KMS-11 (cell line): ENCODE results near the gene CACNA1G.

ENCODE experiments used
- H2AFZ ChIP-seq: fragments of 200-600 bp; sonication (generic); 2 replicates; pipeline ENCODE4 v1.6.1; 2016; ENCODE audit warnings: antibody characterized with exemption, mixed run types, low read depth
- H3K27ac ChIP-seq: fragments of 200-600 bp; sonication (generic); 2 replicates; pipeline ENCODE4 v1.6.1; 2016; ENCODE audit warnings: mild to moderate bottlenecking, mixed run types
- H3K27me3 ChIP-seq: fragments of 200-600 bp; sonication (generic); 2 replicates; pipeline ENCODE4 v1.6.1; 2017; ENCODE audit warnings: mild to moderate bottlenecking, low read depth, mixed run types, moderate library complexity; ENCODE audit not compliant: insufficient read depth
- H3K36me3 ChIP-seq: fragments of 200-600 bp; sonication (generic); 2 replicates; pipeline ENCODE4 v1.6.1; 2017; ENCODE audit warnings: mild to moderate bottlenecking, mixed run types; ENCODE audit not compliant: insufficient read depth
- H3K4me1 ChIP-seq: fragments of 200-600 bp; sonication (generic); 2 replicates; pipeline ENCODE4 v1.6.1; 2016; ENCODE audit warnings: mild to moderate bottlenecking, low read depth, mixed run types; ENCODE audit not compliant: poor library complexity, severe bottlenecking
- H3K4me2 ChIP-seq: fragments of 200-600 bp; sonication (generic); 2 replicates; pipeline ENCODE4 v1.7.0; 2016; ENCODE audit warnings: mild to moderate bottlenecking, mixed run types
- H3K4me3 ChIP-seq: fragments of 200-600 bp; sonication (generic); IDR thresholded peaks from 2 replicates; pipeline ENCODE4 v1.6.1; 2017; ENCODE audit warnings: low read depth, low read length, mixed read lengths; ENCODE audit not compliant: insufficient read depth
- H3K79me2 ChIP-seq: fragments of 200-600 bp; sonication (generic); 2 replicates; pipeline ENCODE4 v1.6.1; 2016; ENCODE audit warnings: low read depth, mixed run types; ENCODE audit not compliant: insufficient read depth
- H3K9ac ChIP-seq: fragments of 200-600 bp; sonication (generic); 2 replicates; pipeline ENCODE4 v1.6.1; 2016; ENCODE audit warnings: mild to moderate bottlenecking, mixed run types
- H4K20me1 ChIP-seq: fragments of 200-600 bp; sonication (generic); 2 replicates; pipeline ENCODE4 v1.6.1; 2016; ENCODE audit warnings: mild to moderate bottlenecking, mixed run types; ENCODE audit not compliant: insufficient read depth
- TF ChIP-seq, protein P1 (sequence below): fragments of 200-600 bp; sonication (generic); conservative IDR thresholded peaks from 2 replicates; pipeline ENCODE4 v1.6.1; 2017; ENCODE audit warnings: low read depth, mild to moderate bottlenecking, antibody characterized with exemption, low read length, moderate library complexity, mixed read lengths

Gene CACNA1G

DNA sequence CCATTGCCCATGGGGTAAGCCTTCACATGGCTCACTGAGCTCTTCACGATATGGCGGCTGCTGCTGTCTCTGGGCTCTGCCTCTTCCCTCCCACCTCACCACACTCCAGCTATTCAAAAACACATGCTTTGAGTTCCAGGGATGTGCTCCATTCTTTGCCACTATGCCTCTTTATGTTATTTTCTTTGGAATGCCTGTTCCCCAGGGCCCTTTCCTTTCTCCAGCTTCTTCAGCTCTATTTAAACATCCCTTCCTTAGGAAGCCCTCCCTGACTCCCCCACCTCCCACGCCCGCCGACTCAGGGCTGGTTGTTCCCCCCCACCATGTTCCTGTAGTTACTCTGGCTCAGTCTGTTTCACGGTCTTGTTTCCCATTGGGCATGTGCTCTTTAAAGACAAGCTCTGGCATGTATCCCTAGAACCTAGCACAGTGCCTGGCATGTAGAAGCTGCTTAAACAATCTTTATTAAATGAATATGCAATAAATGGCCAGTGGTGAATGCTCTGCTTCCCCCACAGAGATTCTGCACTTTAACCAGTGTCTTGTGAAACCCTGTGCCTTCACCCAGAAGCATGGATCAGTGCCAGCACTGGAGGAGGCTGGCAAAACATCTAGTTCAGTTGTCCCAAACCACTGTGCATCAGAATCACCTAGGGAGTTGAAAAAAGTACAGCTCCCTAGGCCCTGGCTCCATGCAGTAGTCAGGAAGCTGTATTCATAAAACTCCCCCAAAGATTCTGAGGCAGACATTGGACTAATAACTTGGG, 45.4 kb upstream of the CACNA1G start:
- TF ChIP-seq, protein P1, sequence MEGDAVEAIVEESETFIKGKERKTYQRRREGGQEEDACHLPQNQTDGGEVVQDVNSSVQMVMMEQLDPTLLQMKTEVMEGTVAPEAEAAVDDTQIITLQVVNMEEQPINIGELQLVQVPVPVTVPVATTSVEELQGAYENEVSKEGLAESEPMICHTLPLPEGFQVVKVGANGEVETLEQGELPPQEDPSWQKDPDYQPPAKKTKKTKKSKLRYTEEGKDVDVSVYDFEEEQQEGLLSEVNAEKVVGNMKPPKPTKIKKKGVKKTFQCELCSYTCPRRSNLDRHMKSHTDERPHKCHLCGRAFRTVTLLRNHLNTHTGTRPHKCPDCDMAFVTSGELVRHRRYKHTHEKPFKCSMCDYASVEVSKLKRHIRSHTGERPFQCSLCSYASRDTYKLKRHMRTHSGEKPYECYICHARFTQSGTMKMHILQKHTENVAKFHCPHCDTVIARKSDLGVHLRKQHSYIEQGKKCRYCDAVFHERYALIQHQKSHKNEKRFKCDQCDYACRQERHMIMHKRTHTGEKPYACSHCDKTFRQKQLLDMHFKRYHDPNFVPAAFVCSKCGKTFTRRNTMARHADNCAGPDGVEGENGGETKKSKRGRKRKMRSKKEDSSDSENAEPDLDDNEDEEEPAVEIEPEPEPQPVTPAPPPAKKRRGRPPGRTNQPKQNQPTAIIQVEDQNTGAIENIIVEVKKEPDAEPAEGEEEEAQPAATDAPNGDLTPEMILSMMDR = no peak
- no peaks in the 10 kb centered on the region for H3K79me2 ChIP-seq
- H3K4me2 ChIP-seq = no peak overlapping the region
- H4K20me1 ChIP-seq = no peaks in the 10 kb centered on the region
- H3K9ac ChIP-seq = no peak overlapping the region
- no peak overlapping the region for H3K27ac ChIP-seq
- H3K36me3 ChIP-seq = no peaks in the 10 kb centered on the region
- H3K4me1 ChIP-seq = peaks cover under 1% of the 10 kb centered on the region
- no peak overlapping the region for H3K4me3 ChIP-seq
- H3K27me3 ChIP-seq = no peaks in the 10 kb centered on the region
- no peak overlapping the region for H2AFZ ChIP-seq

DNA sequence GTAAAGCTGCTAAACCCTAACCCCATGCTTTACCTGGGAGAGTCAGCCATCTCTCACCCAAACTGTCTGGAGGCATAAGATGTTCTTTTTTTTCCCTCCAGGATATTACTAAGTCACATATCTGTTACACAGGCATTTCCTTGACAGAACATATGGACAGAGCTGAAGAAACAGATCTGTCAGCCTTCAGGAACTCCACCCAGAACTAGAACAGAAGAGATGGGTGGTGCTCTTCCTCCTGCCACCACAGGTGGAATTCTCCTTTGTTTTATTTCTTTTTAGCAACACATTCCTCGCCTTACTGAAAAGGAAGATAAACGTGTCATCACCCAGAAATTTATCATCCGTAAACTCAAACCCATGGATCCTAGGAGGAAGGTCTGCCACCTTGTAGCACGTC, 43.5 kb upstream of the CACNA1G start:
- H3K4me1 ChIP-seq = peaks cover 6% of the 10 kb centered on the region
- H3K27me3 ChIP-seq = no peaks in the 10 kb centered on the region
- H4K20me1 ChIP-seq = no peaks in the 10 kb centered on the region
- H3K4me3 ChIP-seq = no peak overlapping the region
- H3K27ac ChIP-seq = no peak overlapping the region
- H3K36me3 ChIP-seq = no peaks in the 10 kb centered on the region
- no peaks in the 10 kb centered on the region for H3K79me2 ChIP-seq
- TF ChIP-seq, protein P1 = no peak
- H2AFZ ChIP-seq = no peak overlapping the region
- no peak overlapping the region for H3K9ac ChIP-seq
- no peak overlapping the region for H3K4me2 ChIP-seq

DNA sequence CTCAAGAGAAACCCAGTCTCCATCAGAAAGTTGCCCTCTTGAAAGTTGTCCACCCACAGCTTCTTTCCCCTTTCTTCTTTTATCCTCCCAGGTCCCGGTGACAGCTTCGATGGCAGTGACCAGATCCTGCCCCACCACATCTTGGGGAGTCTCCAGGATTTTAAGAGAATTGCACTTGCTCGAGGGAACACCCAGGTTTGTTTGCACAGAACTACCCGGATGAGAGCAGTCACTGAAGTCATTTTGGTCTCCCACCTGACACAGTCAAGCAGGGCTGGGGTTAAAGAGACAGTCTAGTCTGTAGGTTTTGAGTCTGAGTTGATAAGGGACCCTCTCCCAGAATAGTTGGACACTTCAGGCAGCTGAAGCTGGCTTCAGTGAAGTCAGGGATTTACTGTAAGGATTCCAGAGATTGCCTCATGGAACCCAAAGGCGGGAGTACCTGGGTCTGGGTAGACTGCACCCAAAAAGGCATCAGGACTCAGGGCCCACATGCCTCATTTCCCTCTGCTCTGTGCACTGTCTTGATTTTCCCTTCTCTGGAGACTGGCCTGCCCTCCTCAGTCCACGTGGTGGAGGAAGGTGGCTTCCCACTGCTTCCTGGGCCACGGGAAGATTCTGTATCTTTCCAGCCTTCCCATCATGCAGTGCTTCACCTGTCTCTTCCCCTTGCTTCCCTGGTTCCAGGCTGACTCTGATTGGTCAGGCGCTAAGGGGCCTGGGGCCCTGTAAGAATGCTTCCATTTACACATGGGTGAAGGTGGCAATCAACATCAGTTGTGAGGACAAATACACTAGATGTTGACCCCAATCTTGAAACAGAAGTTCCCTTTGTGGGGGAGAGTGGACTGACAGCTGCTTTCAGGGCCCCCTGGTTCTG, 42.8 kb upstream of the CACNA1G start:
- TF ChIP-seq, protein P1 = no peak
- no peak overlapping the region for H3K4me2 ChIP-seq
- H3K79me2 ChIP-seq = no peaks in the 10 kb centered on the region
- no peak overlapping the region for H3K27ac ChIP-seq
- H2AFZ ChIP-seq = no peak overlapping the region
- no peak overlapping the region for H3K9ac ChIP-seq
- no peaks in the 10 kb centered on the region for H3K36me3 ChIP-seq
- H3K4me1 ChIP-seq = peaks cover 6% of the 10 kb centered on the region
- no peak overlapping the region for H3K4me3 ChIP-seq
- no peaks in the 10 kb centered on the region for H4K20me1 ChIP-seq
- no peaks in the 10 kb centered on the region for H3K27me3 ChIP-seq

DNA sequence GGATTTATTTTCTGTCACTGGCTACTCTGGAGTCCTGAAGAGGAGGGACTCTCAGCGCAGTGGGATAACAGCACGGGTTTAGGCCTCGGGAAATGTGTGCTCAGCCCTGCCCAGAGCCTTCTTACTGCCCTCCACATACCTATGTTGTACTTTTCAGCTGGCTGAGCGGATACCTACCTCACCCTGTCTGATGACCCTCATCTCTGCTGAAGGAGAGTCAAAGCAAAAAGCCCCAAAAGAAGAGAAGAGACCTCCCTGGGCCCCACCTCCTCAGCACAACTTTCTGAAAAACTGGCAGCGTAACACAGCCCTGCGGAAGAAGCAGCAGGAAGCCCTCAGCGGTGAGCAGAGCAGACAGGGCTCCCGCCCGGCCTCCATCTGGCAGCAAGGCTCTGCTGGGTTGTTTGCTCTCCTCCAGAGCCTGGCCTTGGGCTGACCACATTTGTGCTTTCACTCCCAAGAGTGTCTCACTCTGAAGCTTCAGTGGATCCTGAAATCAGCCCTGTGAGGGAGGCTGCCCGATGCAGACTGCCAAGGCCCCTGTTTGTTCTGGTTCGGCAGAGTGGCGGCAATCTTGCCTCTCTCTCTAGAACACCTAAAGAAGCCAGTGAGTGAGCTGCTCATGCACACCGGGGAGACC, 42.0 kb upstream of the CACNA1G start:
- H3K27me3 ChIP-seq = no peaks in the 10 kb centered on the region
- TF ChIP-seq, protein P1 = no peak
- no peak overlapping the region for H3K4me3 ChIP-seq
- no peak overlapping the region for H2AFZ ChIP-seq
- H3K9ac ChIP-seq = no peak overlapping the region
- H3K4me1 ChIP-seq = peaks cover 6% of the 10 kb centered on the region
- H3K4me2 ChIP-seq = no peak overlapping the region
- no peaks in the 10 kb centered on the region for H3K79me2 ChIP-seq
- no peaks in the 10 kb centered on the region for H3K36me3 ChIP-seq
- H3K27ac ChIP-seq = no peak overlapping the region
- H4K20me1 ChIP-seq = no peaks in the 10 kb centered on the region
